ENCODE data around the gene BCAS1. TPM values are rescaled to one million over a fixed set of nuclear protein-coding genes. Genes with fewer than 3 reads are reported as not detected.

Gene BCAS1
- total RNA-seq, 1 experiment from 2014 or later, result not detected

GRCh38 chr20:53966774-53967398 is 103.5 kb downstream of the BCAS1 start:
- DNase-seq (ENCODE audit: extremely low read depth, low read depth), result no peak

GRCh38 chr20:53964501-53965253 is 105.7 kb downstream of the BCAS1 start:
- DNase-seq (ENCODE audit: extremely low read depth, low read depth), result no peak

- no peak for DNase-seq (ENCODE audit: extremely low read depth, low read depth)
Observed at GRCh38 chr20:53964067-53964466, 106.3 kb downstream of the BCAS1 start.

GRCh38 chr20:53963635-53964034 is 106.8 kb downstream of the BCAS1 start:
- DNase-seq (ENCODE audit: extremely low read depth, low read depth), result no peak

- no peak for DNase-seq (ENCODE audit: extremely low read depth, low read depth)
Observed at GRCh38 chr20:53962388-53962787, 108.0 kb downstream of the BCAS1 start.

- no peak for DNase-seq (ENCODE audit: extremely low read depth, low read depth)
Observed at GRCh38 chr20:53961527-53961926, 108.9 kb downstream of the BCAS1 start.

- DNase-seq (ENCODE audit: extremely low read depth, low read depth), result no peak
Observed at GRCh38 chr20:53960579-53961272, 109.7 kb downstream of the BCAS1 start.

GRCh38 chr20:53959911-53960578 is 110.3 kb downstream of the BCAS1 start:
- DNase-seq (ENCODE audit: extremely low read depth, low read depth), result no peak

- no peak for DNase-seq (ENCODE audit: extremely low read depth, low read depth)
Observed at GRCh38 chr20:53958260-53958659, 112.1 kb downstream of the BCAS1 start.

GRCh38 chr20:53957451-53958172 is 112.8 kb downstream of the BCAS1 start:
- DNase-seq (ENCODE audit: extremely low read depth, low read depth), result no peak

- no peak for DNase-seq (ENCODE audit: extremely low read depth, low read depth)
Observed at GRCh38 chr20:53956013-53956715, 114.2 kb downstream of the BCAS1 start.

GRCh38 chr20:53954723-53955658 is 115.4 kb downstream of the BCAS1 start:
- DNase-seq (ENCODE audit: extremely low read depth, low read depth), result no peak

GRCh38 chr20:53952528-53953096 is 117.8 kb downstream of the BCAS1 start:
- DNase-seq (ENCODE audit: extremely low read depth, low read depth), result no peak

- DNase-seq (ENCODE audit: extremely low read depth, low read depth), result no peak
Observed at GRCh38 chr20:53950578-53950977, 119.8 kb downstream of the BCAS1 start.

- DNase-seq (ENCODE audit: extremely low read depth, low read depth), result no peak
Observed at GRCh38 chr20:53950031-53950430, 120.4 kb downstream of the BCAS1 start.

GRCh38 chr20:53949319-53949839 is 121.0 kb downstream of the BCAS1 start:
- DNase-seq (ENCODE audit: extremely low read depth, low read depth), result no peak

- DNase-seq (ENCODE audit: extremely low read depth, low read depth), result no peak
Observed at GRCh38 chr20:53948383-53949318, 121.7 kb downstream of the BCAS1 start.
